ENCODE results near the gene GSTP1.
"Not testable (repeated sequence)": the region's sequence is repeated elsewhere in the genome, so short reads cannot be mapped to it uniquely, and the experiment has no call there.

DNA sequence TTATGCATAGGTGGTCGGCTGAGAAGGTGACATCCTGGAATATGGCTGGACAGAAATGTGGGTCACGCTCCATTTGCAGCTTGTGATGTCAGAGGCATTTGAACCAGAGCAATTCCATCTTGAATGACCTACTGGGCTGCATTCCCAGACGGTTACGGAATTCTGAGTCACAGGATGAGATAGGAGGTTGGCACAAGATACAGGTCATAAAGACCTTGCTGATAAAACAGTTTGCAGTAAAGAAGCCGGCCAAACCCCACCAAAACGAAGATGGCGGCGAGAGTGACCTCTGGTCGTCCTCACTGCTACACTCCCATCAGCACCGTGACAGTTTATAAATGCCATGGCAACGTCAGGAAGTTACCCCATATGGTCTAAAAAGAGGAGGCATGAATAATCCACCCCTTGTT, 19.9 kb upstream of the GSTP1 start:
- TF ChIP-seq, protein P1, sequence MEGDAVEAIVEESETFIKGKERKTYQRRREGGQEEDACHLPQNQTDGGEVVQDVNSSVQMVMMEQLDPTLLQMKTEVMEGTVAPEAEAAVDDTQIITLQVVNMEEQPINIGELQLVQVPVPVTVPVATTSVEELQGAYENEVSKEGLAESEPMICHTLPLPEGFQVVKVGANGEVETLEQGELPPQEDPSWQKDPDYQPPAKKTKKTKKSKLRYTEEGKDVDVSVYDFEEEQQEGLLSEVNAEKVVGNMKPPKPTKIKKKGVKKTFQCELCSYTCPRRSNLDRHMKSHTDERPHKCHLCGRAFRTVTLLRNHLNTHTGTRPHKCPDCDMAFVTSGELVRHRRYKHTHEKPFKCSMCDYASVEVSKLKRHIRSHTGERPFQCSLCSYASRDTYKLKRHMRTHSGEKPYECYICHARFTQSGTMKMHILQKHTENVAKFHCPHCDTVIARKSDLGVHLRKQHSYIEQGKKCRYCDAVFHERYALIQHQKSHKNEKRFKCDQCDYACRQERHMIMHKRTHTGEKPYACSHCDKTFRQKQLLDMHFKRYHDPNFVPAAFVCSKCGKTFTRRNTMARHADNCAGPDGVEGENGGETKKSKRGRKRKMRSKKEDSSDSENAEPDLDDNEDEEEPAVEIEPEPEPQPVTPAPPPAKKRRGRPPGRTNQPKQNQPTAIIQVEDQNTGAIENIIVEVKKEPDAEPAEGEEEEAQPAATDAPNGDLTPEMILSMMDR (IDR thresholded peaks at IDR 0.05; ENCODE audit: low read depth, low read length, poor library complexity, severe bottlenecking): not testable (repeated sequence)
- not testable (repeated sequence) for TF ChIP-seq EZH2phosphoT487 (IDR thresholded peaks at IDR 0.05; ENCODE audit: borderline replicate concordance, low read length)
